Colon (tissue), 2 donors: ENCODE results near the gene ALOX12B.
"Not testable (repeated sequence)": the region's sequence is repeated elsewhere in the genome, so short reads cannot be mapped to it uniquely, and the experiment has no call there.

Source experiments
- FAIRE-seq: peaks from 2 replicates; lab custom pipeline; 2012; peaks lifted over from hg19 to GRCh38; lab: Jason Lieb, UNC
- donor health status: control.
- donor health status: control.

ALOX12B gene

DNA sequence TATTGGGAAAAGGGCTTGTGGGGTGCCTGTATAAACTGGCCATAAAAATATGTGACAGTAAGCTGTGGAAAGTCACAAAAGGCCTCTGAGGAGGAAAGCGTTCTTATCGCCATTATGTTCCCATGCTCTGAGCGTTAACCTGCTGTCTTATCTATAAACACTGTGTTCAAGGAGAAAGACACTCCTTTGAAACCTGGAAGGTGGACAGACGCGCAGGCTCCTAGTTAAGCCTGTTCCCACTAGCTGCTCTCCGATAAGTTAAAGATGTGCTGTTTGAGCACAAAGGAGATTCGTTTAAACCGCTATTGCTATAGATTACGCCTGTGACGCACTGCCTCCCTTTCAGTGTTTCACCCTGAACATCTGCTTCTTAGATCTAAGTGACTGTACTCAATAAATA is 5.2 kb downstream of the ALOX12B start:
- no peak for FAIRE-seq

DNA sequence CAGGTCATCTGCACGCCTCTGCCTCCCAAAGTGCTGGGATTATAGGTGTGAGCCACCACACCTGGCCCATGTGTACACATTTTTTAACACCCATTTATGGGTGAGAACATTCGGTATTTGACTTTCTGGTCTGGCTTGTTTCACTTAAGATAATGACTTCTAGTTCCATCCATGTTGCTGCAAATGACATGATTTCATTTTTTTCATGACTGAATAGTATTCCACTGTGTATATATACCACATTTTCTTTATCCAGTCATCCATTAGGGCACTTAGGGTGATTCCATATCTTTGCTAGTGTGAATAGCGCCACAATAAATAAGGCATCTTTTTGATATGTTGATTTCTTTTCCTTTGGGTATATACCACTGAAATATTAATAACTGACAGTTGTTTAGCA is 5.6 kb downstream of the ALOX12B start:
- FAIRE-seq = no peak

DNA sequence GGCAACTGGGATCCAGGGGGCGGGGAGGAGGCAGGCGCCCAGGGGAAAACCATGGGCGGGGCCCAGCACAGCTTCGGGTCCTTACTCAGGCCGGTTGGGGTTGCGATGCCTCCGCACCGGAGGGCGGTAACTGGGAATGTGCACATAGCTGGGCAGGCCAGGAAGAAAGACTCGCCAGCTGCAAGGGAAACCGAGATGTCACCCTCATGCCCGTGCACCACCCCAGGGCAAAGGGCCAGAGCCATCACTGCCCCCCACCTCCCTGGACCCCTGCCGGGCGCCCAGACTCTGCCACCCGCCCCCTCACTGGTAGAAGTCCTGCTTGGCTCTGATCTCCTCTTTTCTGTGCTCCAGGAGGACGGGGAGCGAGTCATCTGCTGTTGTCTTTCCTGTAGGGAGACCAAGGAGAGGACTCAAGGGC is 6.7 kb downstream of the ALOX12B start:
- FAIRE-seq = no peak

DNA sequence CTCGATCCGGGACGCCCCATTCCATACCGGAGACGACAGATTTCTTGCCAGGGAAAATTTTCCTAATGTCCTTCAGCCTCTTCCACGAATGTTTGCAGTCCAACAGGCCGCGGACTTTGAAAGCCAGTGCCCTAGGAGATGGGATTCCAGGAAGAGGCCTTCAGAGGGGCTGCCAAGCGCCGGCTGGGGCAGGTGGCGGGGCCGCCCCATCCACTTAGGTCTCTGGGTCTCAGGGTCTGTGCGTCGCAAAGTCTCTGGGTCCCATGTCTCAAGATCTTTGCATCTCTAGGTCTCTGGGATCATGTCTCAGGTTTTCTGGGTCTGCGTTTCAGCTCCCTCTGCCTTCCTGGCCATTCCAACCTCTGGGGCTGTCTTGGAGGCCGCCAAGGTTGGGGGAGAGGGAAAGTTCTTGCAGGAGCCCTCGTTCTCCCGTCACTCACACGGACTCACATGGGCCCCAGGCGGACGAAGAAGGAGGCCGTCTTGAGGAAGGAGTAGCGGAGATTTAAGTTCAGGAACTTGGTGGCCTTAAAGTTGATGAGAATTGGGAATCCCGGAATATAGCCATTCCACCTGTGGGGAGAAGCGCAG is 7.2 kb downstream of the ALOX12B start:
- FAIRE-seq = no peak

DNA sequence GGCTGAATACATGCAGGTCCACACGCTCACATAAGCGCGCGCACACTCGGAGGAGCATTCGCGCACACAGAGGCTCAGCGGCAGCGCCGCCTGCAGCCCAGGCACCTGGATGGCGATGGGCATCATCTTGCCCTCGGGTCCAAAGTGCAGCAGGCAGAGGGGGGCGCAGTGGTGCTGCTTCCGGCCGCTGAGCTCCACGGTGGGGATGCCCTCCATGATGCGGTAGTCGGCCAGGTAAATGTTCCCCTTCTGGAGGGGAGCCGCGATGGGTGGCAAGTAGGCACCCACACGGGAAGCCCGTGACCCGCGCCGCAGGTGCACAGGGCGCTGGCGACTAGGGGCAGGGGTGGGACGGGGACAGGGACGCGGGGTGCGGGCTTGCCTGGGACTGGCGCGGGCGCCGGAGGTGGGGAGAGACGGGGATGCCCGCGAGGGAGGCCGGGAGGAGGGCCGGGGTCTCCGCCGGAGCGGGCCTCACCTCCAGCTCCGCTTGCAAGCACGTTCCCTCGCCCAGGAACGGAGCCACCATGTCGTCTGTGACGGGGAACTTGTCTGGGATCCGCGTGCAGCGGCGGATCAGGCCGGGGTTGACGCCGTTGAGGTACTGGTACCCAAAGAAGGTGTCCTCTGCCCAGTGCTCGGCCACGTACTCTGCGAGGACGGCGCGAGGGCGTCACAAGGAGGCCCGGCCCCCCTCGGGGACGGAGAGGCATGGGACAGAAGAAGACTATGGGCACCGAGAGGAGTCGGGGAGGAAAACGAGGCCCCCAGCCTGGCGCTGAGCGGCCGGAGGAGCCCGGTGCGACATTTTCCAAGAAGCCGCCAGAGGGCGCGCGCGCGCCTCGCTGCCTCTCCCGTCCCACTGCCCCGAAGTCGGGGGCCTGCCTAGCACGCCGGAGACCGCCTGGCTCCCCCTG is 8.0 kb downstream of the ALOX12B start:
- no peak for FAIRE-seq

DNA sequence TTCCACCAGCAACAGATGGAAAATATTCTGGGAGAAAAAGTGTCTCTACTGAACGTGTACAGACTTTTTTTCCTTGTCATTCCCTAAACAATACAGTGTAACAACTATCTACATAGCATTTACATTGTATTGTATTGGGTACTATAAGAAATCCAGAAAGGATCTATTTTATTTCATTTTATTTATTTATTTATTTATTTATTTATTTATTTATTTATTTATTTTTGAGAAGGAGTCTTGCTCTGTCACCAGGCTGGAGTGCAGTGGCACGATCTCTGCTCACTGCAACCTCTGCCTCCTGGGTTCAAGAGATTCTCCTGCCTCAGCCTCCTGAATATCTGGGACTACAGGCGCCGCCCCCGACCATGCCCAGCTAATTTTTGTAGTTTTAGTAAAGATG is 9.6 kb downstream of the ALOX12B start:
- FAIRE-seq = not testable (repeated sequence)

DNA sequence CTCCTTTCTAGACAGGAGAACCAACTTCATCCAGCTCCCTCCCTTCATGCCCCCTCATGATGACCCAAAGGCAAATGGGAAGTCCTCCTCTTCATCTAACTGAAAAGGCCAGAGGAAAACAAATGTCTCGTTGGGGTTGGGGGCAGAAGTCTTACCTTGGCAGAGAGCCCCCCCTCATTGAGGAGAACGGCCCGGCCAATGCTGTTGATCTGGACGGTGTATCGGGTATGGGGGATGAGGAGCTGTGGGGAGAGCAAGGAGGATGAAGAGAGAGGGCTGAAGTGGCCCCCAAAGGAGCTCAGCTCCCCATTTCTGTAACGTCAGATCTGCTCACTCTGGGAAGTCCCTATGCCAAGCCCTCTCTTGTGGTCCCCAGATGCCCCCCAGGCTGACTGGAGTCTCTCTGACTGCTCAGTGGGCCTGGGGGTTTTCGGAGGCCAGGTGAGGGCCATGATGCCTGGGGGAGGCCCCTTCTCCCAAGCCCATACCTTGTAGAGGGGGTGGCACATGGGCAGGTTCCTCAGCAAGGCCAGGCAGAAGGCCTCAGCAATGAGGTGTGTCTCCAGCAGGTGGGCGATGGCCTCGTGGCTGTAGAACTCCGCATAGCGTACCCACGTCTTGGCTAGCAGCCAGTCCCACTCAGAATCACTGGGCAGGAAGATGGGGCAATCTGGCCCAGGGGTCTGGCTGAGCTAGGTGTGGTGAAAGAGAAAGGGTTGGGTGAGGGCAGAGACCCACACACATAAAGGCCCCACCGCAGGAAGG is 10.8 kb downstream of the ALOX12B start:
- no peak for FAIRE-seq

DNA sequence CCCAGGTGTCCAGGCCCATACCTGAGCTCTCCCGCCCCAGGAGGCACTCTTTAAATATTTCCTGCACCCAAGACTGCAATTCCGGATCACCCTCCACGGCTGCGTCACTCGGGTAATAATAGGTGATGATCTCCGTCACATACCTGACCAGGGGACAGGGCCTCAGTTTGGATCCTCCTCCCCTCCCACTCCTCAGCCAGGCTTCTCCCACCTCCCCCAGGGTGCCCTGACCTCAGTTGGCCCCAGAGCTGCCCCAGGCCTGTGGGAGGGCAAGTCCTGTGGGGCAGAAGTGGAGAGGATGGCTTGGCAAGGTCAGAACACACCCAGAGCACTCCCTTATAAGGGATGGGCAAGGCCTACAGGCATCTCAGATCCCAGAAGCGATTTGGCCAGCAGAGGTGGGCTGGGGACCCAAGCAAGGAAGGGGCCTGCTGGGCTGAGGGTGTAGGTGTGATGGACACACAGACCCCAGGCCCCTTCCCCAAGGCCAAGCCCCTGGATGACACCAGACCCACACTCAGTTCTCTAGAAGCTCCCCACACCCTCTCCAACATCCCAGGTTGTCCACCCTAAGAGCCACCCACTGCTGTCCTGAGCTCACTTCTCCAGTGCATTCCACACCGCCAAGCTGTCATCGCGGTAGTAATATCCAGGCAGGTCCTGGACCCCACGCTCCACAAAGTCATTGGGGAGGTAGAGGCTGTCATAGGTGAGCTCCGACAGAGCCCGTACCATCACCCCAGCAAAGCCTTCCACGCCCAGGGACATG is 11.8 kb downstream of the ALOX12B start:
- FAIRE-seq = no peak

DNA sequence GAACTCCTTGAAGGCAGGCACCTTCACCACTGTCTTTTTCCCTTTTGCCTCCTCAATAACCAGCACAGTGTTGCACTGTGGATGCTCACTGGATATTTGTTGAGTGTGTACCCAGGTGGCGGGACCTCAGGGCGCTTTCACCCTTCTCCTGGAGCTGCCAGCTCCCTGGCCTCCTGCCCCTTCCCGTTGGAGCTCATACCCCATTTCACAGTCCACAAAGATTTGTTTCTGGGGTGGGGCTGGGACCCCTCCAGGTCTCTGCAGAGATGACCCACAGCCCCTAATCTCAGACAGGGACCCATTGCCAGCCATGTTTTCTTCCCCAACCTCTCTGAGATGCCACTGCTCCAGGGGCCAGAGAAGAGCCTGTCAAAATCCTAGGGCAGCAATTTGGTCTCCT is 12.4 kb downstream of the ALOX12B start:
- no peak for FAIRE-seq

DNA sequence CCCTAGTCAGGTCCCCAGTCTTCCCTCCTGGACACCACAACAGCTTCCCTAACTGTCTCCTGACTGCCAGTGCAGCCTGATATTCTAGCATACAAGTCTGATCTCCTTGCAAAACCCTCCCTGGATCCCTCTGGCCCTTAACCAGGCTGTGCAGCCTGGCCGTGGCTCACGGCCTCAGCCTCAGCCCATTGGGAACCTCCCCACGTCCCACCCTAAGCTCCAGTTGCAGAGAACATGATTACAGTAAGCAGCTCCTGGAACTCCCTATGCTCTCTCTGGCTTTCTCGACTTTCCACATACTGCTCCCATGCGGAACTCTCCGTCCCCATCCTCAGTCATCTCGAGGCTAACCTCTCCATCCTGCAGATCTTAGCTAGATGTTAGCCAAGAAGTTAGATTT is 13.0 kb downstream of the ALOX12B start:
- FAIRE-seq = no peak

DNA sequence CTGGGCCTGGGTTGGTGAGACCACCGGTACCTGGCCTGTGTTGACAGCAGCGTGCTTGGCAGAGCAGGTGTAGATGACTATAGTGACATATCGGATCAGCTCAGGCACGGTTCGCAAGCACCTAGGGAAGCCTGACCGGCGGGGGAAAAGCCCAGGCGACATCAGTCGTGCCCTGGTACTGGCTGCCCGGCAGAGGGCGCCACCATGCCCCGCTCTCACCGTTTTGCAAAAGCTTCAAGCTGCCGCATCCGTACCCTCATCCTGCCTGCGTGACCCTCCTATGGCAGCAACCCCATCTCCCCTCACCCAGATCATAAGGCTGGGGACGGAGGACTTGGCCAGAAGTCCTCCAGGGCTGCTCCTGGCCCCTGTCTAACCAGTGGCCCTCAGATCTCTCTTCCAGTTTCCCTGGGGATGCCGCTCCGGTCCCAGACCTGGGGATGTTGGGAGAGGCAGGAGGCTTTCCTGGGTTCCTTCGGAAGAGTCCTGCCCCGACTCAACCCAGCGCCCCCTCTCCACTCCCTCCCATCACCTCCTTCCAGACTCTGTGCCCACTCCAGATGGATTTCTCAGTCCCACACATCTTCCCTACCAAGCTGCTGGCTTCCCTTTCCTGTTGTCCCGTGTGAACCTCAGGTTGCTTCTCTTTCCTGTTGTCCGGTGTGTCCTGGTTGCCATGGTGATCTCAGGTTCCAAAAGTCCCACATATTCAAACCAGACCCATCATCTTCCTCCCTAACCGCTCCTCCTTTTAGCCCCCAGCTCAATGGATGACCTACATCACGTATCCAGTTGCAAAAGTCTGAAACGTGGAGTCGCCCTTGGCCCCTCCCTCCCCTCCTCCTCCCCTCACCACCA is 13.7 kb downstream of the ALOX12B start:
- no peak for FAIRE-seq

DNA sequence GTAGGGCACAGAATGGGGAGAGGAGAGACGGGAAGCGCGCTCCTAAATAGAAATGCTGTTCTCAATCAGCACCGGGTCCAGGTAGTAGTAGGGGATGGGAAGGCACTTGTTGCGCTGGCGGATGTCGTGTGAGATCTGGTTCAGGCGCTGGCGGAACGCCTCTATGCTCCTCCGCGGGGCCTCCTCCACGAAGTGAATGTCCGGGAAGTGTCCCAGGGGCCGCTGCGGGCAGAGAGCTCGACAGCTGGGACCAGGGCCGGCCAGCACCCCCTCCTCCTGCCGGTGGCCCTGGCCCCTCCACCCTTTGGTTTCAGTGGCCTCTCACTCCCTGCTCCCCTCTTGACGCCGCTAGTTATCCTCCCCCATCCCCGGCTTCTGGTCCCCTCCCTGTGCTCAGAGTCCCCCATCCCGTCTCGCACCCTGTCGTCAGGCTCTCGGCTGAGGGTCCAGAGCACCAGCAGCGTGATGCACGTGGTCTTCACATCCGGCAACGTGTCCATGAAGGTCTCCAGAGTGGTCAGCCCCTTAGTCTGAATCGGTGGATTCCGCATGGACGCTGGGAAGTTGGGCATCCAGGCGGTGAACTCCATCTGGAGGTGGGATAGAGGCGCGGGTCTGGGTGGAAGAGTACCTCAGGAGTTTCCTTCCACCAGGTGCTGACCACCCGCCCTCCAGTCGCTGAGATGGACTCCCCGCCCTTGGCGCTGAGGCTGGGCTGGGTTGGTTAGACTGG is 14.6 kb downstream of the ALOX12B start:
- FAIRE-seq = no peak

DNA sequence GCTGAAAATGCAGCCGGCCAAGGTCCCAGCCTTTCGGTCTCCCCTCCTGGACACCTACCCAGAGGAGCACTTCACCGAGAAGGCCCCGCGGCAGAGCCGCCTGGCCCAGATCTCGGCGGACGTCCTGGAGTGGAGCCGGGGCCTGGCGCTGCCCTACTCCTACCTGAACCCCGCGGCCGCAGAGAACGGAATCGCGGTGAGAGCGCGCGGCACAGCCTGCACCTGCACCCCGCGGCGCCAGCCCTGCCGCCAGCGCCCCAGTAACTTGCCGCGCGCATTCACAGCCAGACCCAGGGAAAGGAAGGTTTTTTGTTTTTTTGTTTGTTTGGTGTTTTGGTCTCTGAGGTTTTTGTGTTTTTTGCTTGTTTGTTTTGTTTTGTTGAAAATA is 15.2 kb downstream of the ALOX12B start:
- FAIRE-seq = no peak

DNA sequence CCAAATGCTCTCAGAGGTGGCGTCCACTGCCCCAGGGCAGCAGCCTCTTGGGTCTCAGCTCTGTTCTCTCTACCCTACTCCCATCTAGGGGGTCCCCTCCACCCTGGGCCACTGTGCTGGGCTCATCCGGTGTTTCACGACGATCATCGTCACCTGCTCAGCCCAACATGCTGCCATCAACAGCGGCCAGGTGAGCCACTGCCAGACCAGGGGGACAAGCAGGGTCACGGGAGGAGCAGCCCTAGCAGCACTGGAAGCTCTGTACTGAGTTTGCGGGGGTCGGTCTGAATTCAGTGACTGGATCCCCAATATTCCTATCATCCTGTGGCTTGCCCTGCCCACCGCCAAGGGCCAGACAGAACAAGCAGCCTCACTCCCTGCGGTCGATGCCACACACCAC is 16.0 kb downstream of the ALOX12B start:
- no peak for FAIRE-seq

DNA sequence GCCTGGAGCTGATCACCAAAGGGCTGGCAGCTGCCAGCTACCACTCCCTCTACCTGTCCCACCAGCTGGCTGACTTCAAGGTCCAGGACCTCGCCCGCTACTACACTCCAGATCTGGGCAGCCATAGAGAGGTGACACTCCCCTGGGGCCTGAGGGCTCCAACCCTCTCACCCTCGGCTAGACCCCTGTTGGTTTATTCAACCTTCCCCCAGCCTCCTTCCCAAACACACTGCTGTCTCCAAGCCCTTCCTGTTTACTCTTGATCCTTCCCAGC is 18.0 kb downstream of the ALOX12B start:
- no peak for FAIRE-seq

DNA sequence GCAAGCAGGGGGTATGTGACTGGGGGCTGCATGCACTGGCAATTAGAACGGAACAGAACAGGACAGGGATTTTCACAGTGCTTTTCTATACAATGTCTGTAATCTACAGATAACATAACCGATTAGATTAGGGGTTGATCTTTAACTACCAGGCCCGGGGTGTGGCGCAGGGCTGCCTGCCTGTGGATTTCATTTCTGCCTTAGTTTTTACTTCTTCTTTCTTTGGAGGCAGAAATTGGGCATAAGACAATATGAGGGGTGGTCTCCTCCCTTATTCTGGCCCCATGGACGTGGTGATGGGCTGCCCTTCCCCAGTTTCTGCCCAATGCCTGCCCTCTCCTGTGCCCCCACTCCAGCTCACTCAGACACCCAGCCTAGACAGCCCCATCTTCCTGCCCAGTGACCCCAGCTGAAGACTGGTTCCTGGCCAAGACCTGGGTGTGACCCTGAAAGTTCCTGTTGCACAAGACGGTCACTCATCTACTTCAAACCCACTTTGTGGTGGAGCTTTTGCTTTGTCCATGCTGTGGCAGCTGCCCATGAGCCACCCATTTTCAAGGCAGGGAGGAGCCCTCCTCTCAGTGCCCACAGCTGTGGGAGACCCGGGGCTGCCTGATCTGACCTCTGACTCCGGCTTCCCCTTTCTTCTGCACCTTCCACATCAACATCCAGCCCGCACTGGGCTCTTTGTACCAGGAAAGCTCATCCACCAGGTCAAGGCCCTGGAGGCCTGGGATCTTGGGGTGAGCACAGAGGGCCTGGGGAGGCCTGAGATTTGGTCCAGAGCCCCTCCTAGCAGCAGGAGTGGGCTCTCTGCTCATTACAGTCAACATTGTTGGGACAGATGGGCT is 18.6 kb downstream of the ALOX12B start:
- no peak for FAIRE-seq

DNA sequence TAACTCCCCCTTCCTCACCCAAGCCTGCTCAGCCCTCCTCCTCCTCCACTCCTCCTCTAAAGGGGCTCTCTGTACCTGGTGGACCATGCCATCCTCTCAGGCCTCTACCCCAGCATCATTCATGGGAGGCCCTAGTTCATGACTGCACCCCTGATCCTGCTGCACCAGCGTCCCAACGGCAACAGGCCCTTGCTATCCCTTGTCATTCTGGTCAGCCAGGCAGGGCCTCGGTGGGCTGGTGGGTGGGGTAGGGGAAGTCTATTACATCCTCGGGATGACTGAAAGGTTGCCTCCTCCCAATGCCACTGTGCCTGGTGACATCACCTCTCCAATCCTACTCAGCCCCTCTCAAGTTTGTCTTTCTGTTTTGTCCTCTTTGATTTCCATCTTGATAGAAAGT is 19.7 kb downstream of the ALOX12B start:
- FAIRE-seq = no peak

DNA sequence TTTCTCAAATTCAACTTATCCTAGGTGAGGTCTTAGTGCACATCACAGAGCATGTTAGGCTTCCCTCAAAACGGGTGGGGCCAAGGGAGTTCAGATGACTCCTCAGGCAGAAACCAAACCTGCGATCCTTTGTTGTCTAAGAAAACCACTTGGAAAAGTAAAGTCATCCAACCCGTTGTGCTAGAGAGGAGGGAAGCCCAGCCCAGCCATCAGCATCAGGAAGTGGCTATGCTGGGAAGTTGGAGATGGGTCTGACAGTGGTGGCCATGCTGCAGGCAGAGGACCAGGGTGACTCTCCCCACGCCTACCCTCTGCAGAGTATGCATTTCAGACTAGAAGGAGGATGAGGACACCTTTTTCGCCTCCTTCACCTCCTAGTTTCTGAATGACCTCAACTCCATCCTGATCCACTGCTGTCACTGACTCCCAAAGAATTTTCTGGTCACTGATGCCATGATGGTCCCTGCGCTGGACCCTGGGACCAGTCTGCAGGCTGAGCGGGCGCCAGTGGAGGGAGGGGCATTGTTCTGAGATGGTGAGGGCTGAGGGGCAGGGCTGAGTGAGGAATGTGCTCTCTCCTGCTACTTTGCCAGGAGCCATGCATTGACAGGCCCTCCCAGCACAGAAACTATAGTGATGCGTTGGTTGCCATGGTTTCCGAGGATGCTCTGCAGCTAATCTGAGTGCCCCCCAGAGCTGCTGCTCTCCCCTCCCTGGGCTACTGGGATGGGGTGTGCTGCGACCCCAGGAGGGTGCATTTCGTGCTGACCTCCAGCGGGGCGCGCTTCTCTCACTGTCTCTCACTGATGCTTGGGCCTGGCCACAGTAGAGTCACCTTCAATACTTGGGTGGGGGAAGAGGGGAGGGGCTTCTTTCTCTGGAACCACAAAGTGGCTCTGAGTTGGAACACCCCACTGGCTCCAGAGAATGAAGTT is 20.4 kb downstream of the ALOX12B start:
- no peak for FAIRE-seq

DNA sequence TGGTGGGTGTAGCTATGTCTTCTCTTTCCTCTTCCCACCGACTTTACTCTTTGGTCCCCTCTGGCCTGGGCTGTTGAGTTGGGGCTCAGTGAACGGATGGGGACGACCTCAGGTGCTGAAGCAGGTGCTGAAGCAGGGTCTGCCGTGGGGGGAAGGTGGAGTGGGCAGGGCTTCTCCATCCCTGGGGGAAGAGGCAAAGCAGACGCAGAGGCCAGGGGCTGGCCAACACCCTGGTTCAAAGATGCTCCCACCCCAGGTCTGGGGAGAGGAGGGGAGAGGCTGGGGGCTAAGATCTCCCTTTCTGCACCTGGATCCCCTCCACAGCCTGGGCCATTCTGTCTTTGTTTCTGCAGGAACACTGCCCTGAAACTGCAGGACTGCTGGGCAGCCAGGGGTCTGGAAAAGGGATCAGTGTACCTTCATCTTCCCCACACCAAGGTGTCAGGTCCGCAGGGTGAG is 22.9 kb downstream of the ALOX12B start:
- FAIRE-seq = no peak
